Spleen (tissue), 11 donors: Measurements from ENCODE around the gene GABRB1. TPM values are rescaled to one million over a fixed set of nuclear protein-coding genes. Genes with fewer than 3 reads are reported as not detected.
A peak's percentile ranks its signal among the peaks of the same experiment; 100 is the strongest.

Source experiments
- DNase-seq: peaks from one replicate; pipeline ENCODE4 v3.0.0-alpha.2; 2020
- H3K27ac ChIP-seq, 8 donors: fragments of 200-600 bp; sonication (generic) in 7 of 8; 1 replicate in 4 of 8; 2 replicates in 4 of 8; pipeline versions ENCODE4 v1.5.0 to v1.8.0; 2016 to 2021; ENCODE audit warnings: inconsistent platforms in 4 of 8, mild to moderate bottlenecking in 4 of 8, moderate library complexity in 1 of 8
- H3K27me3 ChIP-seq, 7 donors: fragments of 200-600 bp; sonication (generic) in 6 of 7; replicated peaks in 1 of 7; 1 replicate in 4 of 7; 2 replicates in 3 of 7; pipeline versions ENCODE4 v1.5.0 to v1.8.0; 2016 to 2021; ENCODE audit warnings: inconsistent platforms in 3 of 7, mild to moderate bottlenecking in 1 of 7
- H3K36me3 ChIP-seq, 6 donors: fragments of 200-600 bp; sonication (generic) in 5 of 6; 1 replicate in 4 of 6; 2 replicates in 2 of 6; pipeline versions ENCODE4 v1.5.0 to v1.8.0; 2016 to 2021; ENCODE audit warnings: inconsistent platforms in 2 of 6
- H3K4me1 ChIP-seq, 6 donors: fragments of 200-600 bp; sonication (generic) in 5 of 6; 1 replicate in 3 of 6; 2 replicates in 3 of 6; pipeline versions ENCODE4 v1.5.0 to v1.8.0; 2016 to 2021; ENCODE audit warnings: inconsistent platforms in 3 of 6
- H3K4me3 ChIP-seq, 8 donors: fragments of 200-600 bp; sonication (generic) in 7 of 8; 1 replicate in 4 of 8; 2 replicates in 4 of 8; pipeline versions ENCODE4 v1.5.0 to v1.8.0; 2016 to 2021; ENCODE audit warnings: inconsistent platforms in 4 of 8, mild to moderate bottlenecking in 4 of 8, moderate library complexity in 2 of 8
- H3K9me3 ChIP-seq, 8 donors: fragments of 200-600 bp; sonication (generic) in 7 of 8; 1 replicate in 4 of 8; 2 replicates in 4 of 8; pipeline versions ENCODE4 v1.5.0 to v1.8.0; 2016 to 2021; ENCODE audit warnings: inconsistent platforms in 4 of 8
- CTCF ChIP-seq, 11 experiments: fragments of 200-600 bp in 7 of 11; fragments of 450-650 bp in 4 of 11; sonication (generic) in 4 of 11; IDR thresholded peaks in 8 of 11; conservative IDR thresholded peaks in 3 of 11; 1 replicate in 7 of 11; 2 replicates in 4 of 11; pipeline versions ENCODE4 v1.4.0 to v1.8.0; 2016 to 2021; ENCODE audit warnings: antibody characterized with exemption in 11 of 11, inconsistent platforms in 4 of 11, mild to moderate bottlenecking in 1 of 11
- POLR2A ChIP-seq, 3 donors: fragments of 450-650 bp; IDR thresholded peaks; one replicate each; pipeline ENCODE4 v1.5.1; 2017; ENCODE audit warnings: antibody characterized with exemption in 3 of 3, mild to moderate bottlenecking in 1 of 3
- POLR2AphosphoS5 ChIP-seq, 3 donors: sonication (generic); formaldehyde crosslinking; IDR thresholded peaks; one replicate each; pipeline ENCODE4 v1.5.1; 2017; ENCODE audit warnings: antibody characterized with exemption in 3 of 3
- WGBS, 5 donors: extraction: QIAGEN DNeasy Blood & Tissue Kit in 3 of 5; methylation state at CpG; one replicate each; pipeline versions ENCODE4 v1.1.5 to v1.1.7; 2013 to 2018; 5-methylcytosine and 5-hydroxymethylcytosine counted together
- intact Hi-C: fragments of 100-400 bp; cut with DNase I; formaldehyde crosslinking; loops from one replicate; pipeline ENCODE4 v1.15.0; 2023; ENCODE audit warnings: low total_unique reads
- polyA plus RNA-seq, 3 donors: library from polyadenylated mRNA; stranded (reverse); fragments of 200-250 nt; gene quantifications; one replicate each; pipeline ENCODE4 v1.2.1, GENCODE V29; 2013
- total RNA-seq, 7 donors: library from RNA; depleted of rRNA in 3 of 7; stranded (reverse); fragments of >200 nt in 3 of 7; fragmentation: NEBNext Ultra II Directional in 4 of 7; extraction: Animal tissue kit (Norgen Biotek cat#: 25700) in 4 of 7; gene quantifications; one replicate each; pipeline versions ENCODE4 v1.1.0 to v1.2.1, GENCODE V29; 2016 to 2021
- donor health status: healthy with polysubstance abuse.
- donor health status: DM: no; HTN: no; CAD: no; lungs with moderate emphysema.
- donor health status: DM: no; HTN: no; CAD: no.
- donor health status: Bipolar disorder and iron deficiency.
- donor health status: healthy.
- donor health status: DM: no; HTN: no; CAD: no.
- donor health status: DM: yes; HTN: yes; CAD: no.

Gene GABRB1
- total and polyA plus RNA-seq, 10 donors, result not detected

GRCh38 chr4:47013373-47013772, 18.0 kb upstream of the GABRB1 start:
- Histone ChIP-seq H3K9me3 (no peaks in the 10 kb centered on the region), H3K4me3 (no peak overlapping the region), H3K36me3 (no peaks in the 10 kb centered on the region), H3K27me3 (no peaks in the 10 kb centered on the region), H3K27ac (no peak overlapping the region), H3K4me1 (peaks cover 0 to 11% (median 4%) of the 10 kb centered on the region in 6 donors)
- DNase-seq, result no peak
- 87 to 97% (median 88%) methylated on average over 3 of the region's 3 CpGs for WGBS, 5 donors
- intact Hi-C loops, result no loop called here
- no peak for TF ChIP-seq POLR2AphosphoS5 (IDR thresholded peaks at IDR 0.05)
- no peak for TF ChIP-seq POLR2A (IDR thresholded peaks at IDR 0.05)
- TF ChIP-seq CTCF (IDR thresholded peaks at IDR 0.05 in 8 of 11, conservative IDR thresholded peaks at IDR 0.05 in 3 of 11), result no peak

GRCh38 chr4:47017081-47017480, 14.3 kb upstream of the GABRB1 start:
- Histone ChIP-seq H3K27me3 (no peaks in the 10 kb centered on the region), H3K36me3 (no peaks in the 10 kb centered on the region), H3K4me1 (no peaks in the 10 kb centered on the region), H3K27ac (no peak overlapping the region), H3K4me3 (no peak overlapping the region), H3K9me3 (no peaks in the 10 kb centered on the region)
- no peak for TF ChIP-seq POLR2AphosphoS5 (IDR thresholded peaks at IDR 0.05)
- TF ChIP-seq POLR2A (IDR thresholded peaks at IDR 0.05), result no peak
- no peak for TF ChIP-seq CTCF (IDR thresholded peaks at IDR 0.05 in 8 of 11, conservative IDR thresholded peaks at IDR 0.05 in 3 of 11)
- intact Hi-C loops, result no loop called here
- 71 to 91% (median 87%) methylated on average over 4 of the region's 4 CpGs for WGBS, 5 donors
- DNase-seq, result no peak

GRCh38 chr4:47017494-47017893, 13.9 kb upstream of the GABRB1 start:
- H3K9me3 ChIP-seq, result no peaks in the 10 kb centered on the region
- H3K27ac ChIP-seq, result no peak overlapping the region
- no peak overlapping the region for H3K4me3 ChIP-seq
- H3K27me3 ChIP-seq, result no peaks in the 10 kb centered on the region
- no peaks in the 10 kb centered on the region for H3K4me1 ChIP-seq
- intact Hi-C loops, result no loop called here
- 55 to 75% (median 70%) methylated on average over 1 of the region's 1 CpG for WGBS, 5 donors
- TF ChIP-seq POLR2A (IDR thresholded peaks at IDR 0.05) (no peak), POLR2AphosphoS5 (IDR thresholded peaks at IDR 0.05) (no peak), CTCF (IDR thresholded peaks at IDR 0.05 in 8 of 11, conservative IDR thresholded peaks at IDR 0.05 in 3 of 11) (no peak)
- no peak for DNase-seq
- no peaks in the 10 kb centered on the region for H3K36me3 ChIP-seq

- 1 to 4% (median 2%) methylated on average over 18 to 19 of the region's 19 CpGs for WGBS, 5 donors
- Histone ChIP-seq H3K36me3 (no peaks in the 10 kb centered on the region), H3K27me3 (peaks cover 0 to 53% (median 28%) of the 10 kb centered on the region in 7 donors), H3K4me3 (peak overlapping the region; percentile 18 to 66 (median 32)), H3K27ac (no peak overlapping the region), H3K4me1 (peaks cover 0 to 23% (median 16%) of the 10 kb centered on the region in 6 donors), H3K9me3 (no peaks in the 10 kb centered on the region)
- intact Hi-C loops, result no loop called here
- no peak for TF ChIP-seq POLR2AphosphoS5 (IDR thresholded peaks at IDR 0.05)
- no peak for TF ChIP-seq CTCF (IDR thresholded peaks at IDR 0.05 in 8 of 11, conservative IDR thresholded peaks at IDR 0.05 in 3 of 11)
- TF ChIP-seq POLR2A (IDR thresholded peaks at IDR 0.05), result no peak
- no peak for DNase-seq
These were observed 511 bp downstream of the GABRB1 start for GRCh38 chr4:47031751-47032404.
